ENCODE data around the gene LIPT2. TPM values are rescaled to one million over a fixed set of nuclear protein-coding genes. Genes with fewer than 3 reads are reported as not detected.

Gene LIPT2
- total and polyA plus RNA-seq, 10 of the 15 experiments (the other 5 are each of a cell fraction or from before 2014, with no cell fraction given), result 0.69 to 7.5 (median 3.8) TPM

DNA sequence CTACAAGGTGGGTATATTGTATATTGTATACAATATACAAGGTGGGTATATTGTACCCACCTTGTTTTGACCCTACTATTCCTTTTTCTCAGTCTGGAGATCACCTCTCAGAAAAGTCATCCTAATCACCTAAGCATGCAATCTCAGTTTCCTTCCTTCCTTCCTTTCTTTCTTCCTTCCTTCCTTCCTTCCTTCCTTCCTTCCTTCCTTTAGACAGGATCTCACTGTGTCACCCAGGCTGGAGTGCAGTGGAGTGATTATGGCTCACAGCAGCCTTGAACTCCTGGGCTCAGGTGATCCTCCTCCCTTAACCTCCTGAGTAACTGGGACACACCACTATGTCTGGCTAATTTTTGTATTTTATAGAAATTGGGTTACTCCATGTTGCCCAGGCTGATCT is 25.0 kb downstream of the LIPT2 start (continued):
- TF ChIP-seq, protein P1, sequence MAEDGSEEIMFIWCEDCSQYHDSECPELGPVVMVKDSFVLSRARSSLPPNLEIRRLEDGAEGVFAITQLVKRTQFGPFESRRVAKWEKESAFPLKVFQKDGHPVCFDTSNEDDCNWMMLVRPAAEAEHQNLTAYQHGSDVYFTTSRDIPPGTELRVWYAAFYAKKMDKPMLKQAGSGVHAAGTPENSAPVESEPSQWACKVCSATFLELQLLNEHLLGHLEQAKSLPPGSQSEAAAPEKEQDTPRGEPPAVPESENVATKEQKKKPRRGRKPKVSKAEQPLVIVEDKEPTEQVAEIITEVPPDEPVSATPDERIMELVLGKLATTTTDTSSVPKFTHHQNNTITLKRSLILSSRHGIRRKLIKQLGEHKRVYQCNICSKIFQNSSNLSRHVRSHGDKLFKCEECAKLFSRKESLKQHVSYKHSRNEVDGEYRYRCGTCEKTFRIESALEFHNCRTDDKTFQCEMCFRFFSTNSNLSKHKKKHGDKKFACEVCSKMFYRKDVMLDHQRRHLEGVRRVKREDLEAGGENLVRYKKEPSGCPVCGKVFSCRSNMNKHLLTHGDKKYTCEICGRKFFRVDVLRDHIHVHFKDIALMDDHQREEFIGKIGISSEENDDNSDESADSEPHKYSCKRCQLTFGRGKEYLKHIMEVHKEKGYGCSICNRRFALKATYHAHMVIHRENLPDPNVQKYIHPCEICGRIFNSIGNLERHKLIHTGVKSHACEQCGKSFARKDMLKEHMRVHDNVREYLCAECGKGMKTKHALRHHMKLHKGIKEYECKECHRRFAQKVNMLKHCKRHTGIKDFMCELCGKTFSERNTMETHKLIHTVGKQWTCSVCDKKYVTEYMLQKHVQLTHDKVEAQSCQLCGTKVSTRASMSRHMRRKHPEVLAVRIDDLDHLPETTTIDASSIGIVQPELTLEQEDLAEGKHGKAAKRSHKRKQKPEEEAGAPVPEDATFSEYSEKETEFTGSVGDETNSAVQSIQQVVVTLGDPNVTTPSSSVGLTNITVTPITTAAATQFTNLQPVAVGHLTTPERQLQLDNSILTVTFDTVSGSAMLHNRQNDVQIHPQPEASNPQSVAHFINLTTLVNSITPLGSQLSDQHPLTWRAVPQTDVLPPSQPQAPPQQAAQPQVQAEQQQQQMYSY (CRISPR knock-in tag; IDR thresholded peaks at IDR 0.05), result no peak
- TF ChIP-seq IKZF2 (IDR thresholded peaks at IDR 0.05) (no peak), EED (IDR thresholded peaks at IDR 0.05; ENCODE audit: low read depth) (no peak), BCL11A (IDR thresholded peaks at IDR 0.05; ENCODE audit: low read depth, low read length) (no peak), ZNF274 (IDR thresholded peaks at IDR 0.05; ENCODE audit: insufficient read depth, insufficient read length) (no peak)
- TF ChIP-seq, protein P2, sequence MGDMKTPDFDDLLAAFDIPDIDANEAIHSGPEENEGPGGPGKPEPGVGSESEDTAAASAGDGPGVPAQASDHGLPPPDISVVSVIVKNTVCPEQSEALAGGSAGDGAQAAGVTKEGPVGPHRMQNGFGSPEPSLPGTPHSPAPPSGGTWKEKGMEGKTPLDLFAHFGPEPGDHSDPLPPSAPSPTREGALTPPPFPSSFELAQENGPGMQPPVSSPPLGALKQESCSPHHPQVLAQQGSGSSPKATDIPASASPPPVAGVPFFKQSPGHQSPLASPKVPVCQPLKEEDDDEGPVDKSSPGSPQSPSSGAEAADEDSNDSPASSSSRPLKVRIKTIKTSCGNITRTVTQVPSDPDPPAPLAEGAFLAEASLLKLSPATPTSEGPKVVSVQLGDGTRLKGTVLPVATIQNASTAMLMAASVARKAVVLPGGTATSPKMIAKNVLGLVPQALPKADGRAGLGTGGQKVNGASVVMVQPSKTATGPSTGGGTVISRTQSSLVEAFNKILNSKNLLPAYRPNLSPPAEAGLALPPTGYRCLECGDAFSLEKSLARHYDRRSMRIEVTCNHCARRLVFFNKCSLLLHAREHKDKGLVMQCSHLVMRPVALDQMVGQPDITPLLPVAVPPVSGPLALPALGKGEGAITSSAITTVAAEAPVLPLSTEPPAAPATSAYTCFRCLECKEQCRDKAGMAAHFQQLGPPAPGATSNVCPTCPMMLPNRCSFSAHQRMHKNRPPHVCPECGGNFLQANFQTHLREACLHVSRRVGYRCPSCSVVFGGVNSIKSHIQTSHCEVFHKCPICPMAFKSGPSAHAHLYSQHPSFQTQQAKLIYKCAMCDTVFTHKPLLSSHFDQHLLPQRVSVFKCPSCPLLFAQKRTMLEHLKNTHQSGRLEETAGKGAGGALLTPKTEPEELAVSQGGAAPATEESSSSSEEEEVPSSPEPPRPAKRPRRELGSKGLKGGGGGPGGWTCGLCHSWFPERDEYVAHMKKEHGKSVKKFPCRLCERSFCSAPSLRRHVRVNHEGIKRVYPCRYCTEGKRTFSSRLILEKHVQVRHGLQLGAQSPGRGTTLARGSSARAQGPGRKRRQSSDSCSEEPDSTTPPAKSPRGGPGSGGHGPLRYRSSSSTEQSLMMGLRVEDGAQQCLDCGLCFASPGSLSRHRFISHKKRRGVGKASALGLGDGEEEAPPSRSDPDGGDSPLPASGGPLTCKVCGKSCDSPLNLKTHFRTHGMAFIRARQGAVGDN (IDR thresholded peaks at IDR 0.05), result no peak

All from GM12878 (cell line).